SK-N-SH (cell line): ENCODE measurements around the gene RPGRIP1L. TPM values are rescaled to one million over a fixed set of nuclear protein-coding genes. Genes with fewer than 3 reads are reported as not detected.

Experiments used
- CTCF ChIA-PET: fragments of 300-600, 350-600 bp; formaldehyde crosslinking; extraction: SDS; loops from one replicate; lab custom pipeline; 2021; lab: Yijun Ruan, JAX
- POLR2A ChIA-PET: fragments of 350-600 bp; sonication (Branson Sonifier 250); formaldehyde crosslinking; extraction: SDS; loops from one replicate; lab custom pipeline; 2020; ENCODE audit warnings: antibody characterized with exemption, inconsistent platforms; lab: Yijun Ruan, JAX
- DNase-seq: peaks from one replicate; pipeline ENCODE4 v3.0.0; 2012
- H2AFZ ChIP-seq: fragments of 200-600 bp; sonication (generic); 2 replicates; pipeline ENCODE4 v1.8.1; 2016; ENCODE audit warnings: antibody characterized with exemption, mild to moderate bottlenecking, low read depth
- H3F3A ChIP-seq: fragments of 200-600 bp; sonication (generic); replicated peaks from 2 replicates; pipeline ENCODE3; 2016; ENCODE audit warnings: antibody characterized with exemption, mild to moderate bottlenecking; ENCODE audit not compliant: insufficient read depth
- H3K27ac ChIP-seq, 2 experiments: fragments of 200-500 bp in 1 of 2; fragments of 200-600 bp in 1 of 2; sonication (Bioruptor generic) in 1 of 2; sonication (generic), shearing (Covaris generic) in 1 of 2; 2 replicates each; pipeline versions ENCODE4 v1.5.1 to v1.6.1; 2014 to 2016; ENCODE audit warnings: low read depth in 2 of 2, inconsistent platforms in 1 of 2, low read length in 1 of 2, mild to moderate bottlenecking in 1 of 2, mixed read lengths in 1 of 2
- H3K27me3 ChIP-seq: fragments of 200-600 bp; sonication (generic), shearing (Covaris generic); 2 replicates; pipeline ENCODE4 v1.6.1; 2016; ENCODE audit warnings: mixed run types; ENCODE audit not compliant: insufficient read depth
- H3K36me3 ChIP-seq, 2 experiments: fragments of 200-500 bp in 1 of 2; fragments of 200-600 bp in 1 of 2; sonication (Bioruptor generic) in 1 of 2; sonication (generic) in 1 of 2; replicated peaks in 1 of 2; 2 replicates each; pipeline versions ENCODE3 to v1.5.1; 2014 to 2016; ENCODE audit warnings: low read length in 1 of 2, mild to moderate bottlenecking in 1 of 2; ENCODE audit not compliant: insufficient read depth in 2 of 2, control insufficient read depth in 1 of 2
- H3K4me1 ChIP-seq, 2 experiments: fragments of 200-500 bp in 1 of 2; fragments of 200-600 bp in 1 of 2; sonication (Bioruptor generic) in 1 of 2; sonication (generic), shearing (Covaris generic) in 1 of 2; 2 replicates each; pipeline versions ENCODE4 v1.5.1 to v1.6.1; 2014 to 2016; ENCODE audit warnings: low read depth in 1 of 2, low read length in 1 of 2, mixed run types in 1 of 2; ENCODE audit not compliant: insufficient read depth in 2 of 2, control insufficient read depth in 1 of 2
- H3K4me2 ChIP-seq: fragments of 200-600 bp; sonication (generic), shearing (Covaris generic); 2 replicates; pipeline ENCODE4 v1.6.1; 2017; ENCODE audit warnings: mixed run types
- H3K4me3 ChIP-seq, 2 experiments: fragments of 200-500 bp in 1 of 2; fragments of 200-600 bp in 1 of 2; sonication (Bioruptor generic) in 1 of 2; sonication (generic), shearing (Covaris generic) in 1 of 2; 2 replicates each; pipeline versions ENCODE4 v1.5.1 to v1.8.1; 2014 to 2016; ENCODE audit warnings: low read depth in 2 of 2, inconsistent platforms in 1 of 2, low read length in 1 of 2, mild to moderate bottlenecking in 1 of 2, mixed read lengths in 1 of 2, moderate library complexity in 1 of 2
- H3K79me2 ChIP-seq: fragments of 200-600 bp; sonication (generic); 2 replicates; pipeline ENCODE4 v1.8.1; 2017; ENCODE audit warnings: mild to moderate bottlenecking; ENCODE audit not compliant: insufficient read depth
- H3K9ac ChIP-seq: fragments of 200-600 bp; sonication (generic); 2 replicates; pipeline ENCODE4 v1.6.1; 2017; ENCODE audit warnings: mixed run types
- H3K9me2 ChIP-seq: fragments of 200-600 bp; sonication (generic); 2 replicates; pipeline ENCODE4 v1.6.1; 2017; ENCODE audit warnings: mixed run types
- H3K9me3 ChIP-seq: fragments of 200-600 bp; sonication (generic); 2 replicates; pipeline ENCODE4 v1.6.1; 2017; ENCODE audit warnings: mixed run types, mild to moderate bottlenecking, moderate library complexity
- H4K20me1 ChIP-seq: fragments of 200-600 bp; sonication (generic); 2 replicates; pipeline ENCODE4 v1.6.1; 2017; ENCODE audit warnings: mild to moderate bottlenecking, mixed run types; ENCODE audit not compliant: insufficient read depth
- CHD2 ChIP-seq: fragments of 150-350 bp; IDR thresholded peaks from 2 replicates; pipeline ENCODE4 v1.6.1; 2018; ENCODE audit warnings: low read length; ENCODE audit not compliant: partially characterized antibody
- ELF1 ChIP-seq: IDR thresholded peaks from 2 replicates; pipeline ENCODE4 v1.4.0; 2012
- EP300 ChIP-seq, 2 experiments: IDR thresholded peaks; 2 replicates each; pipeline versions ENCODE4 v1.4.0 to v1.6.1; 2012; ENCODE audit warnings: borderline replicate concordance in 1 of 2, low read depth in 1 of 2, low read length in 1 of 2
- FOXJ3 ChIP-seq: sonication (generic); formaldehyde crosslinking; IDR thresholded peaks from 2 replicates; pipeline ENCODE4 v1.5.1; 2020; ENCODE audit warnings: mild to moderate bottlenecking, missing genetic modification reagents
- GATA2 ChIP-seq: sonication (generic); formaldehyde crosslinking; IDR thresholded peaks from 2 replicates; pipeline ENCODE4 v1.5.0; 2020; ENCODE audit warnings: mild to moderate bottlenecking, missing genetic modification reagents
- NFIC ChIP-seq: IDR thresholded peaks from 2 replicates; pipeline ENCODE4 v1.4.0; 2012; ENCODE audit warnings: borderline replicate concordance
- NRF1 ChIP-seq: IDR thresholded peaks from 2 replicates; pipeline ENCODE4 v1.6.1; 2012; ENCODE audit warnings: low read depth, mild to moderate bottlenecking, low read length
- RAD21 ChIP-seq: IDR thresholded peaks from 2 replicates; pipeline ENCODE4 v1.6.1; 2012; ENCODE audit warnings: mild to moderate bottlenecking, low read length
- RCOR1 ChIP-seq: fragments of 150-350 bp; IDR thresholded peaks from 2 replicates; pipeline ENCODE4 v1.6.1; 2017; ENCODE audit warnings: antibody characterized with exemption, low read length
- SIN3A ChIP-seq: IDR thresholded peaks from 2 replicates; pipeline ENCODE4 v1.6.1; 2012; ENCODE audit warnings: low read depth, mild to moderate bottlenecking, low read length, moderate library complexity, borderline replicate concordance
- TAF1 ChIP-seq: IDR thresholded peaks from 2 replicates; pipeline ENCODE4 v1.6.1; 2012; ENCODE audit warnings: low read depth, mild to moderate bottlenecking, low read length, moderate library complexity, borderline replicate concordance
- WGBS: methylation state at CpG from one replicate; pipeline ENCODE4 v1.1.6; 2017; ENCODE audit warnings: low lambda C conversion rate; 5-methylcytosine and 5-hydroxymethylcytosine counted together
- polyA plus RNA-seq, 3 experiments: library from polyadenylated mRNA; depleted of rRNA; stranded (reverse); fragments of >200 nt; gene quantifications; 2 replicates each; pipeline ENCODE4 v1.2.3, GENCODE V29; 2012
- TF ChIP-seq, protein P1 (sequence below): fragments of 150-350 bp; IDR thresholded peaks from 2 replicates; pipeline ENCODE4 v1.6.1; 2016; ENCODE audit warnings: mild to moderate bottlenecking, low read depth, low read length
- TF ChIP-seq, protein P2 (sequence below): fragments of 200-600 bp; sonication (generic); IDR thresholded peaks from 2 replicates; pipeline ENCODE4 v1.6.1; 2017; ENCODE audit warnings: antibody characterized with exemption, mild to moderate bottlenecking, moderate library complexity
- TF ChIP-seq, protein P3 (sequence below): IDR thresholded peaks from 2 replicates; pipeline ENCODE4 v1.4.0; 2012; ENCODE audit warnings: low read depth, borderline replicate concordance
- TF ChIP-seq, protein P4 (sequence below): IDR thresholded peaks from 2 replicates; pipeline ENCODE4 v1.6.1; 2012; ENCODE audit warnings: mild to moderate bottlenecking, low read depth, low read length, moderate library complexity
- TF ChIP-seq, protein P5 (sequence below): IDR thresholded peaks from 2 replicates; pipeline ENCODE4; 2012

Gene RPGRIP1L
- polyA plus RNA-seq, 1 of the 3 experiments (the other 2 are of a cell fraction): 5.7 TPM

DNA sequence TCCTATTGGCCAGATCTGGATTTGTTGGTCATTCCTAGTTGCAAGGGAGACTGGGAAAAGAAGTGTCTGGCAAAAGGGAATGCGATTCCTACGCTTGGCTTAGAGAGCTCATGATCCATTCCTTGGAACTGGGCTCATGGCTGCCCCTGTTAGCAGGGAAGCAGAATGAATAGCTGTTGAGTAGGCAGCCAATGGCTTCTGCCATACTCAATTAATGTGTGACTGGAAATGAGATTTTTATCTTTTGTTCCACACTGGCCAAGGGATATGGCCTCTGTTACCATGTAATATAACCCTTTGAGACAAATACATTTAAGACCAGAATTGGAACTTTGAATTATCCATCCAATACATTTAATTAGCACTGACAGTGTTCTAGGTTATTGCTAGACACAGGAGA is 31.2 kb upstream of the RPGRIP1L start:
- 93% methylated on average over 2 of the region's 2 CpGs for WGBS
- POLR2A ChIA-PET: no interaction called here

DNA sequence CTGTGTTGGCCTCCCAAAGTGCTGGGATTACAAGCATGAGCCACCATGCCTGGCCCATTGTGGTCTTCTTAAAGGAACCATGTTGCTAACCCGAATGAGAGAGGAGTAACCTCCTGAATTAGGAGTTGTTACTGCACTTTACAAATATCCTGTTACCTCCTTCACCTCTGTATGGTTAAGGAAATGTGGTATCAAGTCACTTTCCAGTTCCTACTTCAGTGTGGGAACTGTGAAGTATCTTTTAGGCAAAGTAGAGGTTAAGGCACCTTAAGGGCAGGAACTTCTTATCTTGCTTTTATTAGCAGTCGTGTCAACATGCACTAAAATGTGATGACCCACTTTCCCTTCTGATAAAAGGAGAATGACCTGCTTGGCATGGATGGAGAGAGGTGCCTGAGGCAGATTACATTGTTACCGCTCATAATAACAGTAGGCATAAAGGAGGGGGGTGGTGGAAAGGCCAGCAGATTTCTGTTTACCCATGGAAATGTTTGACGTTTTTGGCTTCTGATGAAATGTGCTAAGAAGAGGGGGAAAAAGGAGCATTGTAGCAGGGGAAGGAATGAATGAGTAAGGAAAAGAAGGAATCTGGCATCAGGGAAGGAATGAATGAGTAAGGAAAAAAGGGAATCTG is 28.8 kb upstream of the RPGRIP1L start:
- Histone ChIP-seq H3K9ac (no peak overlapping the region), H2AFZ (no peak overlapping the region), H3K4me1 (peaks cover 0 to 2% of the 10 kb centered on the region in 2 experiments; a peak in 2 of 4 replicates), H3K27ac (no peak overlapping the region), H3K27me3 (no peaks in the 10 kb centered on the region), H3K9me3 (no peaks in the 10 kb centered on the region), H3K9me2 (no peaks in the 10 kb centered on the region), H3K79me2 (peaks cover 36% of the 10 kb centered on the region), H3K4me3 (no peak overlapping the region), H4K20me1 (0 out of 2 replicates have a peak, but pooled peaks cover 8% of the 10 kb centered on the region), H3K36me3 (no peaks in the 10 kb centered on the region), H3F3A (no peaks in the 10 kb centered on the region), H3K4me2 (no peak overlapping the region)
- POLR2A ChIA-PET: no interaction called here
- peak; percentile 61 for DNase-seq
- CTCF ChIA-PET: no interaction called here
- 56% methylated on average over 4 of the region's 4 CpGs for WGBS
- TF ChIP-seq RCOR1 (peak; percentile 75), RAD21 (no peak), NFIC (no peak), EP300 (IDR thresholded peaks at IDR 0.05; ENCODE audit: borderline replicate concordance in 1 of 2, low read depth in 1 of 2, low read length in 1 of 2) (peak in 1 of 2 experiments; percentile 27; a peak in 1 of 4 replicates), FOXJ3 (CRISPR knock-in tag) (no peak), NRF1 (no peak), CHD2 (peak; percentile 25), GATA2 (CRISPR knock-in tag) (peak; percentile 67), ELF1 (no peak), TAF1 (no peak)
- TF ChIP-seq, protein P1, sequence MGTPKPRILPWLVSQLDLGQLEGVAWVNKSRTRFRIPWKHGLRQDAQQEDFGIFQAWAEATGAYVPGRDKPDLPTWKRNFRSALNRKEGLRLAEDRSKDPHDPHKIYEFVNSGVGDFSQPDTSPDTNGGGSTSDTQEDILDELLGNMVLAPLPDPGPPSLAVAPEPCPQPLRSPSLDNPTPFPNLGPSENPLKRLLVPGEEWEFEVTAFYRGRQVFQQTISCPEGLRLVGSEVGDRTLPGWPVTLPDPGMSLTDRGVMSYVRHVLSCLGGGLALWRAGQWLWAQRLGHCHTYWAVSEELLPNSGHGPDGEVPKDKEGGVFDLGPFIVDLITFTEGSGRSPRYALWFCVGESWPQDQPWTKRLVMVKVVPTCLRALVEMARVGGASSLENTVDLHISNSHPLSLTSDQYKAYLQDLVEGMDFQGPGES: no peak
- TF ChIP-seq, protein P2, sequence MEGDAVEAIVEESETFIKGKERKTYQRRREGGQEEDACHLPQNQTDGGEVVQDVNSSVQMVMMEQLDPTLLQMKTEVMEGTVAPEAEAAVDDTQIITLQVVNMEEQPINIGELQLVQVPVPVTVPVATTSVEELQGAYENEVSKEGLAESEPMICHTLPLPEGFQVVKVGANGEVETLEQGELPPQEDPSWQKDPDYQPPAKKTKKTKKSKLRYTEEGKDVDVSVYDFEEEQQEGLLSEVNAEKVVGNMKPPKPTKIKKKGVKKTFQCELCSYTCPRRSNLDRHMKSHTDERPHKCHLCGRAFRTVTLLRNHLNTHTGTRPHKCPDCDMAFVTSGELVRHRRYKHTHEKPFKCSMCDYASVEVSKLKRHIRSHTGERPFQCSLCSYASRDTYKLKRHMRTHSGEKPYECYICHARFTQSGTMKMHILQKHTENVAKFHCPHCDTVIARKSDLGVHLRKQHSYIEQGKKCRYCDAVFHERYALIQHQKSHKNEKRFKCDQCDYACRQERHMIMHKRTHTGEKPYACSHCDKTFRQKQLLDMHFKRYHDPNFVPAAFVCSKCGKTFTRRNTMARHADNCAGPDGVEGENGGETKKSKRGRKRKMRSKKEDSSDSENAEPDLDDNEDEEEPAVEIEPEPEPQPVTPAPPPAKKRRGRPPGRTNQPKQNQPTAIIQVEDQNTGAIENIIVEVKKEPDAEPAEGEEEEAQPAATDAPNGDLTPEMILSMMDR: no peak
- TF ChIP-seq, protein P3, sequence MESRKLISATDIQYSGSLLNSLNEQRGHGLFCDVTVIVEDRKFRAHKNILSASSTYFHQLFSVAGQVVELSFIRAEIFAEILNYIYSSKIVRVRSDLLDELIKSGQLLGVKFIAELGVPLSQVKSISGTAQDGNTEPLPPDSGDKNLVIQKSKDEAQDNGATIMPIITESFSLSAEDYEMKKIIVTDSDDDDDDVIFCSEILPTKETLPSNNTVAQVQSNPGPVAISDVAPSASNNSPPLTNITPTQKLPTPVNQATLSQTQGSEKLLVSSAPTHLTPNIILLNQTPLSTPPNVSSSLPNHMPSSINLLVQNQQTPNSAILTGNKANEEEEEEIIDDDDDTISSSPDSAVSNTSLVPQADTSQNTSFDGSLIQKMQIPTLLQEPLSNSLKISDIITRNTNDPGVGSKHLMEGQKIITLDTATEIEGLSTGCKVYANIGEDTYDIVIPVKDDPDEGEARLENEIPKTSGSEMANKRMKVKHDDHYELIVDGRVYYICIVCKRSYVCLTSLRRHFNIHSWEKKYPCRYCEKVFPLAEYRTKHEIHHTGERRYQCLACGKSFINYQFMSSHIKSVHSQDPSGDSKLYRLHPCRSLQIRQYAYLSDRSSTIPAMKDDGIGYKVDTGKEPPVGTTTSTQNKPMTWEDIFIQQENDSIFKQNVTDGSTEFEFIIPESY: no peak
- TF ChIP-seq, protein P4, sequence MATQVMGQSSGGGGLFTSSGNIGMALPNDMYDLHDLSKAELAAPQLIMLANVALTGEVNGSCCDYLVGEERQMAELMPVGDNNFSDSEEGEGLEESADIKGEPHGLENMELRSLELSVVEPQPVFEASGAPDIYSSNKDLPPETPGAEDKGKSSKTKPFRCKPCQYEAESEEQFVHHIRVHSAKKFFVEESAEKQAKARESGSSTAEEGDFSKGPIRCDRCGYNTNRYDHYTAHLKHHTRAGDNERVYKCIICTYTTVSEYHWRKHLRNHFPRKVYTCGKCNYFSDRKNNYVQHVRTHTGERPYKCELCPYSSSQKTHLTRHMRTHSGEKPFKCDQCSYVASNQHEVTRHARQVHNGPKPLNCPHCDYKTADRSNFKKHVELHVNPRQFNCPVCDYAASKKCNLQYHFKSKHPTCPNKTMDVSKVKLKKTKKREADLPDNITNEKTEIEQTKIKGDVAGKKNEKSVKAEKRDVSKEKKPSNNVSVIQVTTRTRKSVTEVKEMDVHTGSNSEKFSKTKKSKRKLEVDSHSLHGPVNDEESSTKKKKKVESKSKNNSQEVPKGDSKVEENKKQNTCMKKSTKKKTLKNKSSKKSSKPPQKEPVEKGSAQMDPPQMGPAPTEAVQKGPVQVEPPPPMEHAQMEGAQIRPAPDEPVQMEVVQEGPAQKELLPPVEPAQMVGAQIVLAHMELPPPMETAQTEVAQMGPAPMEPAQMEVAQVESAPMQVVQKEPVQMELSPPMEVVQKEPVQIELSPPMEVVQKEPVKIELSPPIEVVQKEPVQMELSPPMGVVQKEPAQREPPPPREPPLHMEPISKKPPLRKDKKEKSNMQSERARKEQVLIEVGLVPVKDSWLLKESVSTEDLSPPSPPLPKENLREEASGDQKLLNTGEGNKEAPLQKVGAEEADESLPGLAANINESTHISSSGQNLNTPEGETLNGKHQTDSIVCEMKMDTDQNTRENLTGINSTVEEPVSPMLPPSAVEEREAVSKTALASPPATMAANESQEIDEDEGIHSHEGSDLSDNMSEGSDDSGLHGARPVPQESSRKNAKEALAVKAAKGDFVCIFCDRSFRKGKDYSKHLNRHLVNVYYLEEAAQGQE: no peak

More for the DNA sequence above, 31.2 kb upstream of the RPGRIP1L start:
- Histone ChIP-seq H3K79me2 (peaks cover 29% of the 10 kb centered on the region; the same call in 1 of the 2 replicates), H3K4me3 (no peak overlapping the region), H3K9me3 (no peaks in the 10 kb centered on the region), H3K9ac (no peak overlapping the region), H4K20me1 (no peaks in the 10 kb centered on the region), H3K4me2 (no peak overlapping the region), H3K9me2 (no peaks in the 10 kb centered on the region), H3K27ac (no peak overlapping the region), H3K4me1 (peaks cover 0 to 2% of the 10 kb centered on the region in 2 experiments; a peak in 3 of 4 replicates), H2AFZ (no peak overlapping the region), H3K36me3 (no peaks in the 10 kb centered on the region), H3K27me3 (no peaks in the 10 kb centered on the region), H3F3A (no peaks in the 10 kb centered on the region)
- no peak for DNase-seq
- no peak for TF ChIP-seq SIN3A
- TF ChIP-seq, protein P5, sequence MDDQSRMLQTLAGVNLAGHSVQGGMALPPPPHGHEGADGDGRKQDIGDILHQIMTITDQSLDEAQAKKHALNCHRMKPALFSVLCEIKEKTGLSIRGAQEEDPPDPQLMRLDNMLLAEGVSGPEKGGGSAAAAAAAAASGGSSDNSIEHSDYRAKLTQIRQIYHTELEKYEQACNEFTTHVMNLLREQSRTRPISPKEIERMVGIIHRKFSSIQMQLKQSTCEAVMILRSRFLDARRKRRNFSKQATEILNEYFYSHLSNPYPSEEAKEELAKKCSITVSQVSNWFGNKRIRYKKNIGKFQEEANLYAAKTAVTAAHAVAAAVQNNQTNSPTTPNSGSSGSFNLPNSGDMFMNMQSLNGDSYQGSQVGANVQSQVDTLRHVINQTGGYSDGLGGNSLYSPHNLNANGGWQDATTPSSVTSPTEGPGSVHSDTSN: peak; percentile 52
- CTCF ChIA-PET: interaction anchor here (1.2 to 1.5 kb wide), 3 partner anchors 8 to 12 kb away, joined by 3 to 5 read pairs (median 4); no protein-coding TSS in a partner anchor
